CD4-positive, alpha-beta T cell treated with Interleukin-21 for 1 hour (primary cell): Measurements from ENCODE around the gene MAB21L1.

Experiments used
- DNase-seq: peaks from one replicate; pipeline ENCODE4 v3.0.0-alpha.2; 2020

MAB21L1 gene

GRCh38 chr13:35479038-35479492 lies 2.6 kb upstream of the MAB21L1 start:
- DNase-seq, result no peak

GRCh38 chr13:35478271-35479037 lies 2.0 kb upstream of the MAB21L1 start:
- no peak for DNase-seq

- DNase-seq, result no peak
Measured at GRCh38 chr13:35477386-35477946, 977 bp upstream of the MAB21L1 start.

- no peak for DNase-seq
Measured at GRCh38 chr13:35475212-35475959, 1.1 kb downstream of the MAB21L1 start.

- DNase-seq, result no peak
Measured at GRCh38 chr13:35474496-35475211, 1.8 kb downstream of the MAB21L1 start.

GRCh38 chr13:35473802-35474201 lies 2.7 kb downstream of the MAB21L1 start:
- no peak for DNase-seq

- DNase-seq, result no peak
Measured at GRCh38 chr13:35473206-35473775, 3.2 kb downstream of the MAB21L1 start.

- no peak for DNase-seq
Measured at GRCh38 chr13:35472323-35472881, 4.1 kb downstream of the MAB21L1 start.

GRCh38 chr13:35471706-35472322 lies 4.7 kb downstream of the MAB21L1 start:
- no peak for DNase-seq

- DNase-seq, result no peak
Measured at GRCh38 chr13:35470671-35471661, 5.5 kb downstream of the MAB21L1 start.

- no peak for DNase-seq
Measured at GRCh38 chr13:35469806-35470525, 6.5 kb downstream of the MAB21L1 start.

- DNase-seq, result no peak
Measured at GRCh38 chr13:35468195-35468594, 8.3 kb downstream of the MAB21L1 start.

- no peak for DNase-seq
Measured at GRCh38 chr13:35465371-35465770, 11.1 kb downstream of the MAB21L1 start.

GRCh38 chr13:35460061-35460460 lies 16.4 kb downstream of the MAB21L1 start:
- DNase-seq, result no peak

- no peak for DNase-seq
Measured at GRCh38 chr13:35457258-35457657, 19.2 kb downstream of the MAB21L1 start.

- no peak for DNase-seq
Measured at GRCh38 chr13:35455022-35455421, 21.5 kb downstream of the MAB21L1 start.

GRCh38 chr13:35449821-35450220 lies 26.7 kb downstream of the MAB21L1 start:
- no peak for DNase-seq

GRCh38 chr13:35448465-35448864 lies 28.0 kb downstream of the MAB21L1 start:
- DNase-seq, result no peak
